HG03342 (cell line): Measurements from ENCODE around the gene HADHB.
A peak's percentile ranks its signal among the peaks of the same experiment; 100 is the strongest.
"Not testable (repeated sequence)": the region's sequence is repeated elsewhere in the genome, so short reads cannot be mapped to it uniquely, and the experiment has no call there.

ENCODE experiments used
- ATAC-seq: cut with Tn5 transposase; IDR thresholded peaks from one replicate; pipeline ENCODE4 v1.9.1; 2021; ENCODE audit warnings: mild to moderate bottlenecking, moderate library complexity; ENCODE audit not compliant: unreplicated experiment

Gene HADHB

DNA sequence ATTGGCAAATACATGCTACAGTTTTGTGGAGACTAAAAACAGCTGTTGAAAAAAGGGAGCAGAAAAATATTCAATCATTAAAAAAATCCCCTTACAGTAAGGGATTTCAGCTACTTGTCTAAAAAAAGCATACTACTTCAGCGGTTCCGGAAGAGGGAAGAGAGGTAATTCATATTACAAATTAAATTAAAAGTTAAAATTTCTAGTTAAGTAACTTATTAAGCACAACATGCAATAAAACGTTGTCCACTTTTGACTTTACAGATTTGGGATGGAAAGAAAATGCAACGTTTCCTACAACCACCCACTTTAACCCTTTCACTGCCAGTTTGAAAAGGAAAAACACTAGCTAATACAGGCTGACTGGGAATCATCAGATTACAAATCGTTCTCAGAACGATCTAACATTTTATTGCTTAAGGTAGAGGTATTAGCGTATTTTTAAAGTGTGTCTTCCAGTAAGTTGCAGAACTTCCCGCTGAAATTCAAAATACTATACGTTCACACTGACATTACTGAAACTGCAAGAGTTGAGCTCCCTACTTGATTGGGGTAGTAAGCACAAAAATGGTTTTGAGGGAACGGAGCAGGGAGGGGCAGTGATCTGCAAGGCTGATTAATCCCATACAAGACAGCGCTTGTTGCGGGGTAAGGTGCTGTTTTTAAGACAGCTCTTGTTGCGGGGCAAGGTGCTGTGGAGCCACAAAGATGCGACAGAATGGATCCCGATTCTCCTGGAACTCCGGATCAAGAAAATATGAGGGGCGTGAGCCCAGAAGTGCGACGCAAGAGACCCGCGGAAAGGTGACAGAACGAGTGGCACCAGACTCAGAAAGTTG lies 1.1 kb upstream of the HADHB start:
- ATAC-seq = no peak

DNA sequence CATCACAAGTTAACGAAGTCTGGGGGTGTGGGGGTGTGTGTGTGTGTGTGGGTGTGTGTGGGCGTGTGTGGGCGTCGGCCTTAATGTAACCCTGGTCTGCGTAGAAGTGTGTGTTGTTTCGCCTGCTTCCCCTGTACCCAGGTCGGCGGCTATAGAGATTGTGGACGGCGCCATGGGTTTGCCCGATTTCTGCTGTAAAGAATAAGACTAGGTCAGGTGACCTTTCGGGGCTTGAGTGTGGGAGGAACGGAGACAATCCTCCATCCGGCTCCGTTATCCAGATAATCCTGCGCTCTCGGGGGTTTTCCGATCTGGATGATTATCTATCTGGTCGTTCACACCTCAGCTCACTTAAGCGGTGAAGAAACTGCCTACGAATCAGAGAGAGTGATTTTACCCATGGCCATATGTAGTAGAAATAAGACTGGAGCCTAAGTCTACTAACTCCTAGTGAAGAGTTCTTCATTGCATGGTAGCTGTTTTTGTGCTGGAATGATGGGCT lies 543 bp downstream of the HADHB start:
- peak; percentile 11 for ATAC-seq

DNA sequence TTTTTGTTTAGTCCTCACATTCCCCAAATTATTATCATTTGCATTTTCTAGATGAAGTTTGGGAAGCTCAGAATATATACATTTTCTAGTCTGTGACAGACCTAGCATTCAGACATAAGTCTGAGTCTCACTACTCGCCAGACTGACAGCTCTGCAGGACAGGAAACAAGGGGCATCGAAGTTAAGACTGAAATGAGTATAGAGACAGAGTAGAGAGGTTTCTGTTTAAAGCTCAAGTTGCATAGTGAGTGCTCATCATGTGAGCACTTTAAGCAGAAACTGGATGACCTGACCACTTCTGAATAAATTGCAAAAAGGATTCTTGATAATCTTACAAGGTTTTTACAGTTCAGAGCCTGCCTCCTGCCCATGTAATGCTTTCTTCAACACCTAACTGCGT lies 1.1 kb downstream of the HADHB start:
- ATAC-seq = peak; percentile 46

DNA sequence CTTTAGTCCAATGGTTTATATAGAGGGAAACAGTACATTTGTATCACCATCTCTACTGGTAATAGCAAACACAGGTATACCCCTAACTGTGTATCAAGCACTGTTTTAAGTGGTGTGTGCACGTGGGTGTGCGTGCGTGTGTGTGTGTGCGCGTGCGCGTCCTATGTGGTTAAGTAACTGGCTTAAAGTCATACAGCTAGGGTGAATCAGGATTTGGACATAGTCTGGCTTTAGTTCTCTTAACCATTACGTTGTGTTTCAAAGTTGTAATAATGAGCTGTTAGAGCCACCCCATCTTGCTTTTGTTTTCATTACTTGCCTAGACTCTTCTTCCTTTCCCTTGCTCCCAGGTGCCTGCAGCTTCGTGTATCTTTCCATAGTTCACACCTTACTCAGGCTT lies 2.1 kb downstream of the HADHB start:
- ATAC-seq = no peak

DNA sequence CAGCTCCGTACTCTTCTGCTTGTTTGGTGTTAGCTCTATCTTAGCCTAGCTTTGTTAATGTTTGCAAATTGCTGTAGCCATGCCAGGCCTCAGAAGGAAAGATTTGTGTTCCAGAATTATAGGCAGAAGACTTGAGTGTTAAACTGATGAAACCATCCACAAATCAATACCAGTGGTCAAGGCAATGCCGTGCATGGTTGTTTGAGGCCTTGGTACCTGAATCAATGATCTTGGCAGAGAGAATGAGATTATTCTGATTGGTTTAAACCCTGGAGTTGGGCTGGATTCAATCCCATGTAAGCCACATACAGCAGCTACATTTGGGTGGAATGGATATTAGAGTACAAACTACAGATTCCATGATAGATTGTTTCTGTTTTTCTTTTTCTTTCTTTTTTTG lies 4.9 kb downstream of the HADHB start:
- ATAC-seq = no peak

DNA sequence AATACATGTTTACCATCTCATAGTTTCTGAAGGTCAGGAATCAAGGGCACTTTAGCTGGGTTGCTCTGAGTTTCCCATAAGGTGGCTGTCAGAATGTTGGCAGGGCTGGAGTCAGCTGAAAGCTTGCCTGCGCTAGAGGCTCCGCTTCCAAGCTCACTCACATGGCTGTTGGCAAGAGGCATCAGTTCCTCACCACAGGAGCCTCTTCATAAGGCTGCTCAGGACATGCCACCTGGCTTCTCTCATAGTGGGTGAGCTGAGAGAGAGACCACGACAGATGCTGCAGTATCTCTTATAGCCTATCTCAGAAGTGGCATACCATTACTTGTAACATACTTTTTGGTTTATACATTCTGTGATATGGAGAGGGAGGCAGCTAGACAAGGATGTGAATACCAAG lies 7.2 kb downstream of the HADHB start:
- no peak for ATAC-seq

DNA sequence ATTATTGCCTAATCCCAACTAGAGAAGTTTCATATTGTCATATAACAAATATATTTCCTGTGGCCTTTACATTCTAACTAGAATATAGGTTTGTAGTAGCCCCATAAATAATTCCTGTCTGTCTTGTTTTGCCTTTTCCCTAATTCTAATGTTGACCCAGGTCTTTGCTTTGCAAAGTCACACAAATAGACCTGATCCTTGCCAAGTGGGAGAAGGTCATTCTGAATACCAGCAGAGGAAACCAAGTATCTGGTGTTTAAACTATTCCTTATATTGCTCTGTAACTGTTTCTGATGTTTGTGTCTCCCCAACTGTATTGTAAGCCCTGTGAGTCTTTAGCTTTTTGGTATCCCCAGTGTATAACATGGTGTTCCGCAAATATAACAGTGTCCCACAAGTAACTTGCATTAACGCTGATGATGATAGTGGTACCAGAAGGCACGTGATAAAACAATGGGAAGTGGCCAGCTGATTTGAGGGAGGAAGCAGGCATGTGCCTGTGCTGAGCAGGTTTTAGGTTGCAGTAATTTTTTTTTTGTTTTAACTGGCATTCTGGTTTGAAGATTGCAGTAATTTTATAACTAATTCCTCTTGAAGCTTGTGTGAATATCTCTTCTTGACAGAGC lies 11.1 kb downstream of the HADHB start:
- no peak for ATAC-seq

DNA sequence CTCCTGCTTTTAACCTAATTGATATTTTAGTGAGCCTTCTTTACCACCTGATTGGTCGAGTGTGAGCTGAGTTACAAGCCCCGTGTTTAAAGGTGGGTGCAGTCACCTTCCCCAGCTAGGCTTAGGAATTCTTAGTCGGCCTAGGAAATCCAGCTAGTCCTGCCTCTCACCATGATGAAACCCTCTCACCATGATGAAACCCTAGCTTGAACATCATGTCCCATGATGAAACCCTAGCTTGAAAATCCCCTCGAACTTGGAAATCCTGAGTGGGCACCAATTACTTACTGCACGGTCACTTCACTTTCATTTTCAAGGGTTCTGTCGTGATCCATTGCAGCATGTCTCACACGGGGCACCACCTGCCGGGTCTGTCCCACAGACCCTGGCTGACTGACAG lies 14.1 kb downstream of the HADHB start:
- ATAC-seq = not testable (repeated sequence)

DNA sequence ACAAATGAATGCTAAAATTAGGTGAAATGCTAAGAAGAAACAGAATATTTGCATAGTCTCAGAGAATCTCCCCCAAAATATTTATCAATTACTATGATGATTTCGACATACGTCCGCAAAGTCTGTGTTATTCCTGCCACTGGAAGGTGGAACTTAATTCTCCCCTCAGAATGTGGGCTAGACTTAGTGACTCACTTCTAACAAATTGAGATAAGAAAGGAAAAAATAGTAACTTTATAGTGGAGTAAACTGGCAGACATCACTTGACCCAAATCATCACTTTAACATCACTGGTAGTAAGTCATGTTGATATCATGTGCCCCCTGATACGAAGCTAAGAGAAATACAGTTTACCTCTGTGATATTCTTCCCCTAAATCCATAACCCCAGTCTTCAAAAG lies 23.5 kb downstream of the HADHB start:
- no peak for ATAC-seq

DNA sequence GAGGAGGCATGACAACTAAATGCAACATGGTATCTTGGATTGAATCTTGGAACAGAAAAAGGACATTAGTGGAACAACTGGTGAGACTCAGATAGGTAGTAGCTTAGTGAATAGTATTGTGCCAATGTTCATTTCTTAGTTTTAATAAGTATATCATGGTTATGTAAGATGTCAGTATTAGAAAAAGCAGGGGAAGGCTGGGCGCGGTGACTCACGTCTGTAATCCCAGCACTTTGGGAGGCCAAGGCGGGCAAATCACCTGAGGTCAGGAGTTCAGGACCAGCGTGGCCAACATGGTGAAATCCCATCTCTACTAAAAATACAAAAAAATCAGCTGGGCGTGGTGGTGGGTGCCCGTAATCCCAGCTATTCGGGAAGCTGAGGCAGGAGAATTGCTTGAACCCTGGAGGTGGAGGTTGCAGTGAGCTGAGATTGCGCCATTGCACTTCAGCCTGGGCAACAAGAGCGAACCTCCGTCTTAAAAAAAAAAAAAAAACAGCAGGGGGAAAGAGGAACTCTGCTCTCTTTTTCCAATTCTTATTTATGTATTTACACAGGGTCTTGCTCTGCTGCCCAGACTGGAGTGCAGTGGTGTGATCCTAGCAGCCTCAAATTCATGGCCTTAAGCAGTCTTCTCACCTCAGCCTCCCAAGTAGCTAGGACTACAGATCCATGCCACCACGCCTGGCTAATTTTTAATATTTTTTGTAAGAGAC lies 24.1 kb downstream of the HADHB start:
- ATAC-seq = not testable (repeated sequence)

DNA sequence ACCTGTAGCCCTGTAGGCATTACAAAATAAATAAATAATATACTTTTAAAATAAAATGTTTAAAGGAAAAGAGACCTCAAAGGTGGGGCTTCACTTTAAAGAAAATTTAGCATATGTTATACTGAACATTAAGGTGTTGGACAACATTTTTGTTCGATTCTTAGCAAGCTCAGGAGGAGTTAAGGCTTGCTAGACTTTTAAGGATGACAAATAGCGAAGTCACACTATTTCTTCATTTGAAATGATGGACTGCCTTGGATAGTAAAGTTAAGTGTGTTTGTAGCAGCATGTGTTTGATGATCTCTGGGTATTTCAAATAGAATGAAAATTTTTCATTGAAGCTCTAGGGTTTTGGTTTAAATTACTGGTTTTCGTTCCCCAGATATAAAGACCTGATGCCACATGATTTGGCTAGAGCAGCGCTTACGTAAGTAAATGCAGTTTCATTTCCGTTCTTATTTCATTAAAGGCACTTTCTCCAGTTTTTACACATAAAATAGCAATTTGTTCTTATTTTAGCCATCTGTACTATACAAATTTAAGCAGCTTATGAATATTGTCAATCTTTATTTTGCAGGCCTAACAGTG lies 24.9 kb downstream of the HADHB start:
- no peak for ATAC-seq

DNA sequence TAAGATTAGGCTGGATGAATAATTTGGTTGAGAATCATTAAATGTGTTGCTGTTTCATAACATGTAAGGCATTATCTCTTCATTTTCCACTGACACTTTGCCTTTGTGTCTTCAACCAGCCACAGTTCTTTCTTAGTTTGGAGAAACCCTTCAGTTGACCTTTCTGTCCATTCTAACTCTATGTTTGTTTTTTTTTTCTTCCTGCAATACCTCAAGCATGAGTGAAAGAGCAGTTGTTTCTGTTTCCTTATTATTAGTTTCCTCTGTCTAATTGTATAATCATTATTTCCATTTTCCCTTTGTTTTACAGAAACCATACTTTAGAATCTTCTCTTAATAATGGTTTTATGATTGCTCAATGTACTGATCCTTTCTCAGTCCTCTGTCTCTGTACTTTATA lies 25.6 kb downstream of the HADHB start:
- ATAC-seq = no peak

DNA sequence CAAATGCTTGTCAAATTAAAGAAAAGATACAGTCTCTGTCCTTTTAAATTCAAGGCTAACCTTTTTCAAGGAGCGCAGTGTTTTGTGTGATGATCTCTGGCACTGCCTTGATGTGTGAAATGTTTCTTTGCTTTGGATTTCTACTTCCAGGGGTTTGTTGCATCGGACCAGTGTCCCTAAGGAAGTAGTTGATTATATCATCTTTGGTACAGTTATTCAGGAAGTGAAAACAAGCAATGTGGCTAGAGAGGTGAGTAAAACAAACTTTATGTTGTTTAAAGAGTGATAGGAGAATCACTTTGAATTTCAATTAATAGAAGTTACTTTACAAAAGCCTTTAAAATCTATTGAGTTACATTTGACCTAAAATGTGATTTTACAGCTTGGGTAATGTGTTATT lies 28.8 kb downstream of the HADHB start:
- no peak for ATAC-seq

DNA sequence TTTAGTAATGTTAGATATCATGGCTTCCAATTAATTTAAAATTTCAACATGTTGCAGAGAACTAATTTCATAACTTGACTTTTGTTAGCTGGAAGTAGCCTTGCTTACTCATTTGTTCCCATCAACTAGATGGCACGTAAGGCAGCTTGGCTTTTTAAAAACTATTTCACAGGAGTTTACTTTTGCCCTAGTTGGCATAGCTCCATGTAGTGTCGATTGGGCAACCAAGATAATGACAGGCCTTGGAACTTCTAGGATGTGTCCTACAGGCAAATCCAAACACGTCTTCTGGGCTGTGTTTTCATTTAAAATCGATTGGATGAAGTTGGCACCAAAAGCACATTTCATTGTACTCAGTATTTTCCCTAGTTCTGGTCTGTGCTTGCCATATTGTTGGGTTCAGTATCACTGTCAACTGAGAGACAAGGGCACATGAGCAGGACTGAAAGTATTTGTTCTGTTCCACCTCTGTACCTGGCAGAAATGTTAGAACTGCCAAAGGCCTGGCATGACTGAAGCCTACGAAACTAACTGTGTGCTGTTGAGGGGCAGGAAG lies 29.4 kb downstream of the HADHB start:
- no peak for ATAC-seq

DNA sequence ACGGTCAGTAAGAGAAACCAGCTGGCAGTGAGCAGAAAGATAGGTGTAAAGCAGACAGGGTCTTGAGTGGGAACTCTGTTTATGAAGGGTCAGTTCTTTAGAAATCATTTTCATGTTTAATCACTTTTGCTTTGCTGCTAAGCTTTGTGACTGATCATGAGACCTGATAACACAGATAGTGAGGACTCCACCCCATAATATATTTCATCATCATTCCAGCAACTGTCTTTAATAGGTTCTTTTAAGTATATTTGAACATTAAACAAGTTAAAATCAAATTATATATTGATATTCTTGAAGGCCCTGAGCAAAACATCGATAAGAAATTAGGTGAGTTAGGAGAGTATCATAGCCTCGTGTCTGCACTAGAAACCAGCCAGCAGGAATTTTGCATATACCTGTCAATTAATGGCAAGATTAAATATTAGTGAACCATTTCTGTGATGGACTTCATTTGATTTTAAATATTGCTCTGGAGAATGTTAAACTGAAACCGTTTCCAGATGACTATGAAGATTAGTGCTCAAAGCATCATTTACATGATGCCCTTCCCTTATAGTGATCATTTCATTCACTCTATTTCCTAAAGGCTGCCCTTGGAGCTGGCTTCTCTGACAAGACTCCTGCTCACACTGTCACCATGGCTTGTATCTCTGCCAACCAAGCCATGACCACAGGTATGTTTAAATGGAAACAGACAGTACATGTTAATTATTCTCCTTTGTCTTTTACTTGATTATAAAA lies 31.9 kb downstream of the HADHB start:
- ATAC-seq = no peak

DNA sequence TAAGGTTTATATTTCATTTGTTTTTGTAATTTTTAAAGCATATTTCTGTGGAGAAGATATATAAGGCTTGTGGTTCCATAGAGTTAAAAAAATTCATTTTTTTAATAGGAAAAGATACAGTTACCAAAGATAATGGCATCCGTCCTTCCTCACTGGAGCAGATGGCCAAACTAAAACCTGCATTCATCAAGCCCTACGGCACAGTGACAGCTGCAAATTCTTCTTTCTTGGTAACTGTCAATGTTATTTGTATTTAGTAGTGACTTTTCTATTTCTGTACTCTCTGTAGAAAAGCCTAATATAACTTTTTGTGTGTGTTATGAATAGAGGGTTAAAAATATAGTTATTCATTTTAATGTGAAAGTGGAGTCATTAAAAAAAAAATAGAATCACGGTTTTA lies 35.1 kb downstream of the HADHB start:
- ATAC-seq = no peak

DNA sequence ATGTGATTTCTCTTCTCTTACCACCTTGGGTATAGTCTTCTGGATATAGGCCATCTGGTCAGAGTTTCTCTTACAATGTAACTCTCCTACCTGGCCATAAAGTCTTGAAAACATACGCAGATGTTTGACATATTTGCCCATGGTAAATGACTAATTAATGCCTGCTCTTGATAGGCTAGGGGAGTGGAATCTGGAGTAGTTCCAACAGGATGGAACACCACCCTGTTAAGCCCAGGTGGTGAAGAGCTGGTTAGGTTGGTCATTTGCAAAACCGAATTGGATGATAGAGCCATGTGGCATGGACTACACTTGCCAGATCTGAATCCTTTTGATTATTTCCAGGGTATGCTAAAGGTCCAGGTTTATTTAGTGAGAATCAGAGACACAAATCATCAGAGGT lies 36.5 kb downstream of the HADHB start:
- ATAC-seq = no peak

DNA sequence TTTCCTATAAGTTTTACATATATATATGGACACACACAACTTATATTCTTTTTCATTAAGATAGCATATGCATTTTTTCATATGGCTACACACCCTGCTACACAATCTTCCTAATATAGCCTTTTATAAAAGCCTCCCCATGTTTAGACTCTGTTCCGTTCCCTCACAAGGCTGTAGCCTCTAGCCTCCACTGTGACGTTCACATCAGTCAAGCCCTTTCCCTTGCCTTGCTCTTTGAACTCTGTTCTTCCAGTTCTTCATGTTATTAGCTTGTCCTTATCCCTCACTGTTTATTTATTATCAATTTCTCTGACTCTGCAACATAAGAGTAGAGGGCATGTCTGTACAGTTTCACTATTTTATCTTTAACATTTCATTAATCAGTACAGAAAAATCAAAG lies 38.9 kb downstream of the HADHB start:
- no peak for ATAC-seq

DNA sequence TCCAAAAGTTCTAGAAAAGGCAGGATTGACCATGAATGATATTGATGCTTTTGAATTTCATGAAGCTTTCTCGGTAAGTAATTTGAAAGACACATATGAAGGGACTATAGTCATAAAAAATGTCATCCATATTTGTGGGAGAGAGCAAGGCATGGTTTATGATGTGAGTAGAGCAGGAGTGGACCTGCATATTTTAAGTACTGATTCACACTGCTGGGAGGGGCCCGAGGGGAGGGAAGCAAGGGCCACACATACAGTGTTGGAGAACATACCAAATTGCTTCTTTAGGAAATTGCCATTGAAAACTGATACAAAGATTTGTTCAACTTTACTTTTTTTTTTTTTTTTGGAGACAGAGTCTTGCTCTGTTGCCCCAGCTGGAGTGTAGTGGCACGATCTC lies 39.4 kb downstream of the HADHB start:
- no peak for ATAC-seq

DNA sequence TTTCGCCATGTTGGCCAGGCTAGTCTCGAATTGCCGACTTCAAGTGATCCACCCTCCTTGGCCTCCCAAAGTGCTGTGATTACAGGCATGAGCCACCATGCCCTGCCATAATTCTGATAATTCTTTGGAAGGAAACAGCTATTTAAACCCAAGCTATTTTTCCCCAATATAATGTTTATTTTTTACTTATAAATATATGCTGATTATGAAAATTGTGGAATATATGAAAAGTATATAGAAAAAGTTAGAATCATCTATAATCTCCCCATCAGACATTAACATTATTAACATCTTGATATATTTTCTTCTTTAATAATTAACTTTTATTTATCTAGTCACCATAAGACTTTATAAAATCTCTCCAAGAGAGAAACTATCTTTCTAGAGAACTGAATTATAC lies 41.2 kb downstream of the HADHB start:
- ATAC-seq = no peak
